ENCODE data around the gene C1S.
"Not testable (repeated sequence)": the region's sequence is repeated elsewhere in the genome, so short reads cannot be mapped to it uniquely, and the experiment has no call there.

GRCh38 chr12:7049445-7049951 lies 11.0 kb upstream of the C1S start:
- TF ChIP-seq NFE2 (IDR thresholded peaks at IDR 0.05; ENCODE audit: low read depth); EP300 (IDR thresholded peaks at IDR 0.05; ENCODE audit: low read length); POLR2A (conservative IDR thresholded peaks at IDR 0.05); NRF1 (conservative IDR thresholded peaks at IDR 0.05 in 1 of 2, IDR thresholded peaks at IDR 0.05 in 1 of 2); ARID3A (IDR thresholded peaks at IDR 0.05; ENCODE audit: borderline replicate concordance, low read depth, low read length); STAT6 (CRISPR knock-in tag; IDR thresholded peaks at IDR 0.05); SNRNP70 (optimal IDR thresholded peaks at IDR 0.05; ENCODE audit: low read depth, low read length); TAF1 (IDR thresholded peaks at IDR 0.05; ENCODE audit: control insufficient read depth, extremely low read depth, insufficient read depth, low read length, severe bottlenecking); ZNF133 (CRISPR knock-in tag; IDR thresholded peaks at IDR 0.05); CTCF (IDR thresholded peaks at IDR 0.05 in 2 of 3, conservative IDR thresholded peaks at IDR 0.05 in 1 of 3; ENCODE audit: insufficient read depth in 2 of 3, low read depth in 1 of 3, low read length in 3 of 3); MAFK (IDR thresholded peaks at IDR 0.05; ENCODE audit: low read length); RNF219 (CRISPR knock-in tag; IDR thresholded peaks at IDR 0.05): not testable (repeated sequence)

All from K562 (cell line).